GM10248 (cell line): ENCODE results near the gene SLC9A8.

ENCODE experiments used
- CTCF ChIA-PET: fragments of 300-600 bp; sonication (Branson Sonifier 250); formaldehyde crosslinking; extraction: SDS; loops from one replicate; lab custom pipeline; 2021; ENCODE audit warnings: antibody characterized with exemption; lab: Yijun Ruan, JAX
- POLR2A ChIA-PET: fragments of 350-650 bp; sonication (Branson Sonifier 250); formaldehyde crosslinking; extraction: SDS; loops from one replicate; lab custom pipeline; 2020; ENCODE audit warnings: antibody characterized with exemption; lab: Yijun Ruan, JAX
- DNase-seq: peaks from one replicate; pipeline ENCODE4 v3.0.0; 2012; ENCODE audit errors: extremely low spot score
- TF ChIP-seq, protein P1 (sequence below): IDR thresholded peaks from 2 replicates; pipeline ENCODE4 v1.5.1; 2012; ENCODE audit warnings: mild to moderate bottlenecking, low read depth; ENCODE audit errors: extremely low read depth, missing control alignments, control extremely low read depth

SLC9A8 gene

DNA sequence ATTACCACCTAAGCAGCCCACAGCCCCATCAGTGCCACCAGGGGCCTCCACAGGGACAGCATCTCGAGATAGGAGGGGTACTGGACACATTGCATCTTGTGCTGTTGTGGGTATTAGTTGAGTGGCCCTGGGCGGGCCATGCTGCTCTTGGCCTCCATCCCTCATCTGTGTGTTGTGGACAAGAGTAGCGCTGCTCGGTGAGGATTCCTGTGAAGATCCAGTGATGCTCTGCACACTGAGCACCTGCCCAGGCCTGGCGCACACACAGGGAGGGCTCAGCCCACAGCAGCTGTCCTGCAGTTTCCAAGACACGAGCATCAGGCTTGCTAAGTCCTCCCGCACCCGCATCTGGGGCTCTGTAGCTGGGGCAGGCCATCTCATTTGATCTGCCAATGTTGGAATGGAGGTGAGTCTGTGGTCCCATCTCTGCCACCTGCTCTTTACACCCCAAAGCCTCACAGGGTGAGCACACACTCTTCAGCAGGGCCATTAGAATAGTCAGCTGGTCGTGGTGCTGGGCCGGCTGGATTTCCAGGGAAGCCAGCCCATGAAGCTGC lies 70.7 kb downstream of the SLC9A8 start:
- TF ChIP-seq, protein P1, sequence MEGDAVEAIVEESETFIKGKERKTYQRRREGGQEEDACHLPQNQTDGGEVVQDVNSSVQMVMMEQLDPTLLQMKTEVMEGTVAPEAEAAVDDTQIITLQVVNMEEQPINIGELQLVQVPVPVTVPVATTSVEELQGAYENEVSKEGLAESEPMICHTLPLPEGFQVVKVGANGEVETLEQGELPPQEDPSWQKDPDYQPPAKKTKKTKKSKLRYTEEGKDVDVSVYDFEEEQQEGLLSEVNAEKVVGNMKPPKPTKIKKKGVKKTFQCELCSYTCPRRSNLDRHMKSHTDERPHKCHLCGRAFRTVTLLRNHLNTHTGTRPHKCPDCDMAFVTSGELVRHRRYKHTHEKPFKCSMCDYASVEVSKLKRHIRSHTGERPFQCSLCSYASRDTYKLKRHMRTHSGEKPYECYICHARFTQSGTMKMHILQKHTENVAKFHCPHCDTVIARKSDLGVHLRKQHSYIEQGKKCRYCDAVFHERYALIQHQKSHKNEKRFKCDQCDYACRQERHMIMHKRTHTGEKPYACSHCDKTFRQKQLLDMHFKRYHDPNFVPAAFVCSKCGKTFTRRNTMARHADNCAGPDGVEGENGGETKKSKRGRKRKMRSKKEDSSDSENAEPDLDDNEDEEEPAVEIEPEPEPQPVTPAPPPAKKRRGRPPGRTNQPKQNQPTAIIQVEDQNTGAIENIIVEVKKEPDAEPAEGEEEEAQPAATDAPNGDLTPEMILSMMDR = no peak
- ChIA-PET CTCF (interaction anchor here (0.8 kb wide), 1 partner anchor 11 kb away, joined by 3 read pairs; no protein-coding TSS in a partner anchor), POLR2A (interaction anchor here (0.6 kb wide), 1 partner anchor 342 kb away, joined by 5 read pairs; no protein-coding TSS in a partner anchor)
- no peak for DNase-seq

DNA sequence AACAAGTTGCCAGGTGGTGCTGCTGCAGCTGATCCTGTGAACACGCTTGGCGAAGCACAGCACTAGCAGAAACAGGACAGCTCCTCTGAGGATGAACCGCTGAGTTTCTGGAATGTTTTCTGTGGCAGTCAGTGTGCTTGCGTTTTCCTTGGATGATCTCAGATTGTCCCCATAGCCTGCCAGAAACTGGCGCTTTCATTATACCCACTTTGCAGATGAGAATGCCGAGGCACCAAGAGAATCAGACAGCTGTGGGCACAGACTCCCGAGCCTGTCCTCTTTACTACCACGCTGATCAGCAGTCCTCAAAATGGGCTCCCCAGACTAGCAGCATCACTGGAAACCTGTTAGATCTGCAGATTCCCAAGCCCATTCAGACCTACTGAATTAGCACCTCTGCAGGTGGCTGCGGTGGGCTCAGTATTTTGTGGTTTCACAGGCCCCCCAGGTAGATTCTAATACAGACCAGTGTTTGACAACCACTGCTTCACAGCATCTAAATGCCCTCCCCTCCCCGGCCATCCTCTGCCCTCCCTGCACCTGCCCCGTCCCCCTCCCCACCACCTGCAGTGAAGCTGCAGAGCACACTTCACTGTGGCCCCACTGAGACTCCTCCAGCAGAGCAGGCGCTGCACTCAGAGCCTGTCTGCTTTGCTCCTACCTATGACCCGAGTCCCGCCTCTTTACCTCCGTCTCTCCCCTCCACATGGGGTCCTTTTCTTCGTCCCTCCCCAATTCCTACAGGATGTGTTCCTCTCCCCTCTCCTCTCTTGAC lies 73.1 kb downstream of the SLC9A8 start:
- DNase-seq = no peak
- TF ChIP-seq, protein P1 = no peak
- ChIA-PET POLR2A (no interaction called here), CTCF (interaction anchor here (0.8 to 8.4 kb wide), 5 partner anchors 27 to 294 kb away, joined by 3 to 75 read pairs (median 4); no protein-coding TSS in a partner anchor)

DNA sequence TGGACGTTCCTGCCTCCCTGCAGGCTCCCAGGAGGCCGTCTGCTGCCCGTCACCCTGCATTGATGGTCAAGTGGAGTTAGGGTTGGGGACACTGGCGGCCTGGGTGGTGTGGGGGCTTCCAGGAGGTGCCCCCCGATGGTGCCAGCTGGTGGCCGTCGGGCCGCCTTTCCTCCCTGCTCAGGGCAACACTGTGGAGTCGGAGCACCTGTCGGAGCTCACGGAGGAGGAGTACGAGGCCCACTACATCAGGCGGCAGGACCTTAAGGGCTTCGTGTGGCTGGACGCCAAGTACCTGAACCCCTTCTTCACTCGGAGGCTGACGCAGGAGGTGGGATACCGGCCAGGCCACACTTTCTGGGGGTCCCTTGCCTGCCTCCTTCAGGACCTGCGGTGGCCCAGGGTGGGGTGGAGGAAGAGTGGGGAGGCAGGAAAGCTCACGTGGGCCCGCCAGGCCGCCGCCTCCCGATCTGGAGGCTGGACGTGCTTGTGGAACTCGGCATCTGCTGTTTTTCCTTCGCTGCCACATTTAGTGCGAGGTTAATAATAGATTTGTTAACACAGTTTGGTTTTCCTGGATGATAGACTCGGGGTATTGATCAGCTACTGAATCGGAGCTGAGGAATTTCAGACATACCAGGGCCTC lies 74.1 kb downstream of the SLC9A8 start:
- DNase-seq = no peak
- ChIA-PET CTCF (interaction anchor here (0.7 to 8.4 kb wide), 11 partner anchors 14 to 552 kb away, joined by 3 to 75 read pairs (median 4); no protein-coding TSS in a partner anchor), POLR2A (interaction anchor here (1.0 kb wide), 1 partner anchor 218 kb away, joined by 3 read pairs; no protein-coding TSS in a partner anchor)
- TF ChIP-seq, protein P1 = no peak

DNA sequence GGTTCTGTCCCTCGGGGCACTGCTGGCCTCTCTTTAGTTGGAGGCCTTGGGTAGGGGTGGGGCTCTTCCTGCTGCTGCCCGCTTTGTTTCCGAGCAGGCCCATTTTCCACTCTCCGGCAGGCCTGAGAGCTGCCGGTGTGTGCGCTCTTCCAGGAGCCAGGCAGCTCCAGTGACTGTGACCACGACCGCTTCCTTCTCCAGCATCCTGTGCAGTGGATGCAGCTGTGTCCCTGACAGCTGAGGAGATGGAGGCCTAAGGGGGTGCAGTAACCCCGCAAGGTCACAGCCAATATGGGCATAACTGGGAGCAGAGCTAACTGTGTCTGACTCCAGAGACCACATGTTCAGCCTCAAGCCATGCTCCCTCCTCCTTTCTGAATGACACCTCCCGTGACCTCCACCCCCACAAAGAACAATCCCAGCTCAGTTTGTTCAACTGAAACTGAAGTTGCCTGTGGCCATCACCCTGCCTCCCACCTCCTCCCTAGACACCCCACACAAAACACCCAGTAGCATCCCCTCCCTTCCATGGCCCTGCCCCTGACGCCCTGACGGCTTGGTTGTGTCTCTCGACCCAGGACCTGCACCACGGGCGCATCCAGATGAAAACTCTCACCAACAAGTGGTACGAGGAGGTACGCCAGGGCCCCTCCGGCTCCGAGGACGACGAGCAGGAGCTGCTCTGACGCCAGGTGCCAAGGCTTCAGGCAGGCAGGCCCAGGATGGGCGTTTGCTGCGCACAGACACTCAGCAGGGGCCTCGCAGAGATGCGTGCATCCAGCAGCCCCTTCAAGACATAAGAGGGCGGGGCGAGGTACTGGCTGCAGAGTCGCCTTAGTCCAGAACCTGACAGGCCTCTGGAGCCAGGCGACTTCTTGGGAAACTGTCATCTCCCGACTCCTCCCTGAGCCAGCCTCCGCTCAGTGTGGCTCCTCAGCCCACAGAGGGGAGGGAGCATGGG lies 74.9 kb downstream of the SLC9A8 start:
- TF ChIP-seq, protein P1 = no peak
- ChIA-PET CTCF (interaction anchor here (0.7 to 8.4 kb wide), 17 partner anchors 7 to 553 kb away, joined by 3 to 75 read pairs (median 5); no protein-coding TSS in a partner anchor), POLR2A (interaction anchor here (1.0 kb wide), 1 partner anchor 219 kb away, joined by 3 read pairs; no protein-coding TSS in a partner anchor)
- DNase-seq = no peak

DNA sequence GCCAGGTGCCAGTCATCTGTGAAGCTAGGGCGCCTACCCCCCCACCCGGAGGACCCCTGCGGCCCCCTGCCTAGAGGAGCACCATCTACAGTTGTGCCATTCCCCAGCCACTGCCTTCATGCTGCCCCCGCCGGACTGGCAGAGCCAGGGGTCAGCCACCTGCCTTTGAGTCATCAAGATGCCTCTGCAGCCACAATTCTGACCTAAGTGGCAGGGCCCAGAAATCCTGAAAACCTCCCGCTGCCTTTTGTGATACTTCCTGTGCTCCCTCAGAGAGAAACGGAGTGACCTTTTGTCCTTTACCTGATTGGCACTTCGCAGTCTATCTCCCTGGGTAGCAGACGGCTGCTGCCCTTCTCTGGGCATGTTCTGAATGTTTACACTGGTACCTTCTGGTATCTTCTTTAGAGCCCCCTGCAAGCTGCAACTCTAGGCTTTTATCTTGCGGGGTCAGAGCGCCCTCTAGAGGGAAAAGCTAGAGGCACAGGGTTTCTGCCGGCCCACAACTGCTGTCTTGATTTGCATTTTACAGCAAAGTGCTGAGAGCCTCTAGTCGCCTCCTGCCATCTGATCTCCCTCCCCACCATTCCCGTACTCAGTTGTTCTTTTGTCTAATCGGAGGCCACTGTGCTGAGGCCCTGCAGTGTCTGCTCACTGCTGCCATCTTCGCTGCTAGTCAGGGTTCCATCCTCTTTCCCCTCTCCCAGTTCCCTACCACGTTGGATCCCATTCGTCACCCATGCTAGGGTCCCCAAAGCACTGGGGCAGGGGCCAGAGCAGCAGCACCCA lies 75.8 kb downstream of the SLC9A8 start:
- ChIA-PET POLR2A (no interaction called here), CTCF (interaction anchor here (0.7 to 8.4 kb wide), 18 partner anchors 8 to 346 kb away, joined by 3 to 75 read pairs (median 6); no protein-coding TSS in a partner anchor)
- peak; percentile 84 for DNase-seq
- TF ChIP-seq, protein P1 = peak; percentile 80
